ENCODE results near the gene XYLT1. TPM values are rescaled to one million over a fixed set of nuclear protein-coding genes. Genes with fewer than 3 reads are reported as not detected.
A peak's percentile ranks its signal among the peaks of the same experiment; 100 is the strongest.

XYLT1 gene
- total and polyA plus RNA-seq, 2 of the 8 experiments (the other 6 are each of a cell fraction or from before 2014, with no cell fraction given) = 6.6 to 25.4 TPM

GRCh38 chr16:17053536-17054160 is 417.1 kb downstream of the XYLT1 start:
- Histone ChIP-seq H4K20me1 (replicated peaks in 1 of 2; ENCODE audit: control insufficient read depth in 1 of 2, insufficient read depth in 2 of 2, low read length in 2 of 2) (no peaks in the 10 kb centered on the region), H3K4me3 (ENCODE audit: extremely low read depth in 1 of 4, insufficient read depth in 2 of 4, low read depth in 3 of 4, low read length in 4 of 4) (no peak overlapping the region), H2AFZ (ENCODE audit: low read length) (peak overlapping the region; percentile 74; the same call in 1 of the 2 replicates)
- TF ChIP-seq MAX (IDR thresholded peaks at IDR 0.05) = peak; percentile 66; the same call in 1 of the 2 replicates
- TF ChIP-seq, protein P1, sequence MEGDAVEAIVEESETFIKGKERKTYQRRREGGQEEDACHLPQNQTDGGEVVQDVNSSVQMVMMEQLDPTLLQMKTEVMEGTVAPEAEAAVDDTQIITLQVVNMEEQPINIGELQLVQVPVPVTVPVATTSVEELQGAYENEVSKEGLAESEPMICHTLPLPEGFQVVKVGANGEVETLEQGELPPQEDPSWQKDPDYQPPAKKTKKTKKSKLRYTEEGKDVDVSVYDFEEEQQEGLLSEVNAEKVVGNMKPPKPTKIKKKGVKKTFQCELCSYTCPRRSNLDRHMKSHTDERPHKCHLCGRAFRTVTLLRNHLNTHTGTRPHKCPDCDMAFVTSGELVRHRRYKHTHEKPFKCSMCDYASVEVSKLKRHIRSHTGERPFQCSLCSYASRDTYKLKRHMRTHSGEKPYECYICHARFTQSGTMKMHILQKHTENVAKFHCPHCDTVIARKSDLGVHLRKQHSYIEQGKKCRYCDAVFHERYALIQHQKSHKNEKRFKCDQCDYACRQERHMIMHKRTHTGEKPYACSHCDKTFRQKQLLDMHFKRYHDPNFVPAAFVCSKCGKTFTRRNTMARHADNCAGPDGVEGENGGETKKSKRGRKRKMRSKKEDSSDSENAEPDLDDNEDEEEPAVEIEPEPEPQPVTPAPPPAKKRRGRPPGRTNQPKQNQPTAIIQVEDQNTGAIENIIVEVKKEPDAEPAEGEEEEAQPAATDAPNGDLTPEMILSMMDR (IDR thresholded peaks at IDR 0.05; ENCODE audit: control extremely low read depth in 1 of 3, insufficient read depth in 1 of 3, low read depth in 1 of 3, low read length in 3 of 3) = peak in 2 of 3 experiments; percentile 36 to 60; a peak in 2 of 4 replicates
- peak; percentile 23; the same call in 1 of the 2 replicates for TF ChIP-seq E2F6 (IDR thresholded peaks at IDR 0.05)
- peak; percentile 64 to 67 for TF ChIP-seq RAD21 (IDR thresholded peaks at IDR 0.05 in 1 of 2, conservative IDR thresholded peaks at IDR 0.05 in 1 of 2; ENCODE audit: low read depth in 2 of 2, low read length in 2 of 2)
- TF ChIP-seq CBX5 (IDR thresholded peaks at IDR 0.05; ENCODE audit: low read depth, low read length) = no peak

More at GRCh38 chr16:17053536-17054160, 417.1 kb downstream of the XYLT1 start:
- WGBS, 2 experiments (ENCODE audit: extremely low coverage in 1 of 2, insufficient coverage in 1 of 2, insufficient read length in 1 of 2, insufficient replicate concordance in 2 of 2, low coverage in 1 of 2, low lambda C conversion rate in 2 of 2, missing lambda C conversion rate in 1 of 2) = 77% methylated on average over 4 of the region's 4 CpGs; no CpG with 5 or more reads in 1 of the 2 experiments
- 0 out of 4 replicates have a peak, but pooled peaks cover 0 to 2% of the 10 kb centered on the region in 2 experiments for H3K9me3 ChIP-seq (ENCODE audit: insufficient read depth in 2 of 2, low read depth in 1 of 2, low read length in 1 of 2)
- H3K79me2 ChIP-seq (ENCODE audit: control insufficient read depth in 1 of 2, insufficient read depth in 2 of 2, low read length in 2 of 2) = no peaks in the 10 kb centered on the region
- no peak overlapping the region for H4K5ac ChIP-seq (ENCODE audit: insufficient read length, low read depth, low read length)
- no peak overlapping the region for H3K56ac ChIP-seq (replicated peaks; ENCODE audit: insufficient read length, low read depth, low read length)
- ChIA-PET POLR2A (ENCODE audit: partially characterized antibody) (interaction anchor here (1.4 kb wide), 1 partner anchor 30 kb away, joined by 3 read pairs; no protein-coding TSS in a partner anchor), CTCF (ENCODE audit: partially characterized antibody) (interaction anchor here (0.8 to 1.3 kb wide), 4 partner anchors 65 to 140 kb away, joined by 3 to 5 read pairs (median 4); no protein-coding TSS in a partner anchor)
- H3K23me2 ChIP-seq (ENCODE audit: low read depth, low read length) = no peaks in the 10 kb centered on the region
- H2BK12ac ChIP-seq (ENCODE audit: low read depth, low read length) = peak overlapping the region; percentile 30
- peaks cover 0 to 5% (median 2%) of the 10 kb centered on the region in 4 experiments; a peak in 1 of 7 replicates for H3K4me1 ChIP-seq (replicated peaks in 1 of 4; ENCODE audit: control insufficient read depth in 3 of 4, insufficient read depth in 4 of 4, low read length in 3 of 4)
- H3K27me3 ChIP-seq (replicated peaks in 1 of 4; ENCODE audit: control insufficient read depth in 3 of 4, extremely low read depth in 1 of 4, insufficient read depth in 3 of 4, low read length in 3 of 4) = no peaks in the 10 kb centered on the region
- no peak overlapping the region for H3K9ac ChIP-seq (replicated peaks in 1 of 4; ENCODE audit: extremely low read depth in 1 of 4, low read depth in 3 of 4, low read length in 3 of 4)
- no peak overlapping the region for H3K14ac ChIP-seq (ENCODE audit: insufficient read length)
- no peak for DNase-seq (ENCODE audit: low read depth in 1 of 2, low spot score in 2 of 2)
- H3K27ac ChIP-seq (ENCODE audit: low read depth, low read length) = no peak overlapping the region
- no peak overlapping the region for H2BK5ac ChIP-seq (ENCODE audit: low read depth, low read length)
- H3K79me1 ChIP-seq (ENCODE audit: low read depth, low read length) = no peaks in the 10 kb centered on the region
- no peak overlapping the region for H2BK20ac ChIP-seq (ENCODE audit: low read length)
- FAIRE-seq = no peak
- no peak overlapping the region for H3K23ac ChIP-seq (ENCODE audit: insufficient read length)
- no peak overlapping the region for H3K4ac ChIP-seq (replicated peaks; ENCODE audit: insufficient read length, low read depth, low read length)
- no peak overlapping the region for H4K8ac ChIP-seq (ENCODE audit: extremely low read depth, insufficient read depth, low read length)
- H3K36me3 ChIP-seq (ENCODE audit: control insufficient read depth in 2 of 4, insufficient read depth in 4 of 4, low read length in 3 of 4) = no peaks in the 10 kb centered on the region
- H3K4me2 ChIP-seq (ENCODE audit: insufficient read depth in 1 of 2, low read depth in 2 of 2, low read length in 2 of 2) = no peak overlapping the region
- peak overlapping the region; percentile 83; the same call in 1 of the 2 replicates for H3K18ac ChIP-seq (ENCODE audit: extremely low read depth, low read length)
- H2BK120ac ChIP-seq (replicated peaks; ENCODE audit: low read depth, low read length) = no peak overlapping the region
- peak overlapping the region; percentile 53; the same call in 1 of the 2 replicates for H2BK15ac ChIP-seq (ENCODE audit: low read length)
- H4K91ac ChIP-seq (replicated peaks; ENCODE audit: insufficient read length, low read length) = peak overlapping the region; percentile 39
- no peak overlapping the region for H2AK5ac ChIP-seq (ENCODE audit: low read depth, low read length)

Measured in H1 (cell line).